H1 (cell line): ENCODE data around the gene TNFRSF11A. TPM values are rescaled to one million over a fixed set of nuclear protein-coding genes. Genes with fewer than 3 reads are reported as not detected.
A peak's percentile ranks its signal among the peaks of the same experiment; 100 is the strongest.

ENCODE experiments used
- CTCF ChIA-PET: fragments of 300-600 bp; sonication (Branson Sonifier 250); formaldehyde crosslinking; loops from one replicate; lab custom pipeline; 2021; ENCODE audit not compliant: partially characterized antibody; lab: Charles Lee
- POLR2A ChIA-PET: fragments of 300-600 bp; sonication (Branson Sonifier 250); formaldehyde crosslinking; loops from one replicate; lab custom pipeline; 2021; ENCODE audit warnings: inconsistent platforms; ENCODE audit not compliant: partially characterized antibody; lab: Charles Lee
- DNase-seq, 2 experiments: peaks; one replicate each; pipeline versions ENCODE4 v3.0.0 to v3.0.0-alpha.2; 2010 to 2022; ENCODE audit warnings: low spot score in 2 of 2, low read depth in 1 of 2, mixed read lengths in 1 of 2
- FAIRE-seq: peaks from 2 replicates; lab custom pipeline; 2011; peaks lifted over from hg19 to GRCh38; lab: Jason Lieb, UNC
- H2AFZ ChIP-seq: 2 replicates; pipeline ENCODE4 v1.8.1; 2012; ENCODE audit warnings: low read length, inconsistent platforms
- H2AK5ac ChIP-seq: 2 replicates; pipeline ENCODE4 v1.6.1; 2013; ENCODE audit warnings: low read depth, low read length
- H2BK120ac ChIP-seq: replicated peaks from 2 replicates; pipeline ENCODE3; 2013; ENCODE audit warnings: low read depth, low read length, inconsistent platforms
- H2BK12ac ChIP-seq: 2 replicates; pipeline ENCODE4 v1.6.1; 2013; ENCODE audit warnings: low read depth, low read length
- H2BK15ac ChIP-seq: 2 replicates; pipeline ENCODE4 v1.6.1; 2013; ENCODE audit warnings: low read length
- H2BK20ac ChIP-seq: 2 replicates; pipeline ENCODE4 v1.6.1; 2013; ENCODE audit warnings: low read length
- H2BK5ac ChIP-seq: 2 replicates; pipeline ENCODE4 v1.6.1; 2013; ENCODE audit warnings: low read depth, low read length
- H3K14ac ChIP-seq: 2 replicates; pipeline ENCODE4 v1.6.1; 2013; ENCODE audit warnings: inconsistent platforms; ENCODE audit not compliant: insufficient read length
- H3K18ac ChIP-seq: 2 replicates; pipeline ENCODE4 v1.6.1; 2013; ENCODE audit warnings: low read length; ENCODE audit errors: extremely low read depth
- H3K23ac ChIP-seq: 2 replicates; pipeline ENCODE4 v1.6.1; 2013; ENCODE audit warnings: inconsistent platforms; ENCODE audit not compliant: insufficient read length
- H3K23me2 ChIP-seq: 2 replicates; pipeline ENCODE4 v1.6.1; 2013; ENCODE audit warnings: low read depth, low read length
- H3K27ac ChIP-seq: 2 replicates; pipeline ENCODE4 v1.6.1; 2011; ENCODE audit warnings: low read depth, low read length, inconsistent platforms
- H3K27me3 ChIP-seq, 4 experiments: replicated peaks in 1 of 4; 1 replicate in 1 of 4; 2 replicates in 3 of 4; pipeline versions ENCODE4 v1.6.1 to v1.8.1; 2011 to 2013; ENCODE audit warnings: low read length in 3 of 4, mild to moderate bottlenecking in 3 of 4, inconsistent platforms in 2 of 4, mixed read lengths in 2 of 4, moderate library complexity in 1 of 4; ENCODE audit not compliant: control insufficient read depth in 3 of 4, insufficient read depth in 3 of 4; ENCODE audit errors: extremely low read depth in 1 of 4
- H3K36me3 ChIP-seq, 4 experiments: 2 replicates each; pipeline versions ENCODE4 v1.6.1 to v1.8.1; 2011 to 2013; ENCODE audit warnings: mild to moderate bottlenecking in 4 of 4, low read length in 3 of 4, moderate library complexity in 2 of 4, control low read depth in 1 of 4, inconsistent platforms in 1 of 4; ENCODE audit not compliant: insufficient read depth in 4 of 4, control insufficient read depth in 2 of 4
- H3K4ac ChIP-seq: replicated peaks from 2 replicates; pipeline ENCODE3; 2013; ENCODE audit warnings: low read length, low read depth, mixed read lengths, inconsistent platforms; ENCODE audit not compliant: insufficient read length
- H3K4me1 ChIP-seq, 4 experiments: replicated peaks in 1 of 4; 1 replicate in 1 of 4; 2 replicates in 3 of 4; pipeline versions ENCODE4 v1.6.1 to v1.8.1; 2011 to 2013; ENCODE audit warnings: low read length in 3 of 4, inconsistent platforms in 2 of 4, mixed read lengths in 1 of 4; ENCODE audit not compliant: insufficient read depth in 4 of 4, control insufficient read depth in 3 of 4
- H3K4me2 ChIP-seq, 2 experiments: 2 replicates each; pipeline versions ENCODE4 v1.6.1 to v1.8.1; 2011 to 2013; ENCODE audit warnings: low read depth in 2 of 2, low read length in 2 of 2, control low read depth in 1 of 2, inconsistent platforms in 1 of 2, mild to moderate bottlenecking in 1 of 2; ENCODE audit not compliant: insufficient read depth in 1 of 2
- H3K4me3 ChIP-seq, 4 experiments: fragments of 200-600, 300-600 bp in 1 of 4; sonication (generic), shearing (Covaris generic), sonication (Bioruptor Twin) in 1 of 4; 2 replicates each; pipeline versions ENCODE4 v1.5.1 to v1.8.1; 2011 to 2016; ENCODE audit warnings: low read length in 4 of 4, low read depth in 3 of 4, control low read depth in 2 of 4, inconsistent platforms in 2 of 4, mild to moderate bottlenecking in 2 of 4, mixed read lengths in 1 of 4, moderate library complexity in 1 of 4; ENCODE audit not compliant: insufficient read depth in 2 of 4; ENCODE audit errors: extremely low read depth in 1 of 4
- H3K56ac ChIP-seq: replicated peaks from 2 replicates; pipeline ENCODE3; 2013; ENCODE audit warnings: low read depth, mild to moderate bottlenecking, mixed read lengths, low read length, inconsistent platforms; ENCODE audit not compliant: insufficient read length
- H3K79me1 ChIP-seq: 2 replicates; pipeline ENCODE4 v1.6.1; 2013; ENCODE audit warnings: low read depth, low read length, control low read depth
- H3K79me2 ChIP-seq, 2 experiments: 2 replicates each; pipeline versions ENCODE4 v1.6.1 to v1.8.1; 2012 to 2013; ENCODE audit warnings: low read length in 2 of 2, mild to moderate bottlenecking in 2 of 2, inconsistent platforms in 1 of 2; ENCODE audit not compliant: insufficient read depth in 2 of 2, control insufficient read depth in 1 of 2
- H3K9ac ChIP-seq, 4 experiments: replicated peaks in 1 of 4; 1 replicate in 1 of 4; 2 replicates in 3 of 4; pipeline versions ENCODE4 v1.6.1 to v1.8.1; 2011 to 2013; ENCODE audit warnings: low read depth in 3 of 4, low read length in 3 of 4, control low read depth in 2 of 4, mild to moderate bottlenecking in 2 of 4, moderate library complexity in 2 of 4, inconsistent platforms in 1 of 4; ENCODE audit errors: extremely low read depth in 1 of 4
- H3K9me3 ChIP-seq, 2 experiments: 2 replicates each; pipeline versions ENCODE4 v1.6.1 to v1.8.1; 2012 to 2013; ENCODE audit warnings: mild to moderate bottlenecking in 2 of 2, moderate library complexity in 2 of 2, control low read depth in 1 of 2, inconsistent platforms in 1 of 2, low read depth in 1 of 2, low read length in 1 of 2, mixed read lengths in 1 of 2; ENCODE audit not compliant: insufficient read depth in 2 of 2
- H4K20me1 ChIP-seq, 2 experiments: replicated peaks in 1 of 2; 2 replicates each; pipeline versions ENCODE3 to v1.8.1; 2011 to 2013; ENCODE audit warnings: inconsistent platforms in 2 of 2, low read length in 2 of 2, mild to moderate bottlenecking in 1 of 2; ENCODE audit not compliant: insufficient read depth in 2 of 2, control insufficient read depth in 1 of 2
- H4K5ac ChIP-seq: 2 replicates; pipeline ENCODE4 v1.6.1; 2013; ENCODE audit warnings: low read length, low read depth, mixed read lengths, inconsistent platforms; ENCODE audit not compliant: insufficient read length
- H4K8ac ChIP-seq: 2 replicates; pipeline ENCODE4 v1.8.0; 2013; ENCODE audit warnings: mild to moderate bottlenecking, moderate library complexity, low read length, inconsistent platforms; ENCODE audit not compliant: insufficient read depth; ENCODE audit errors: extremely low read depth
- H4K91ac ChIP-seq: replicated peaks from 2 replicates; pipeline ENCODE3; 2013; ENCODE audit warnings: low read length, mixed read lengths, inconsistent platforms; ENCODE audit not compliant: insufficient read length
- KDM1A ChIP-seq: fragments of 200-600, 300-600 bp; sonication (generic); IDR thresholded peaks from 2 replicates; pipeline ENCODE4 v1.7.1; 2016; ENCODE audit warnings: mild to moderate bottlenecking, low read length, borderline replicate concordance
- WGBS, 2 experiments: shearing (Covaris generic) in 1 of 2; methylation state at CpG; one replicate each; pipeline versions ENCODE4 v1.1.6 to v1.1.7; 2013 to 2015; ENCODE audit warnings: low lambda C conversion rate in 2 of 2, mixed read lengths in 2 of 2, inconsistent platforms in 1 of 2, low coverage in 1 of 2, missing lambda C conversion rate in 1 of 2; ENCODE audit not compliant: insufficient replicate concordance in 2 of 2, insufficient coverage in 1 of 2, insufficient read length in 1 of 2; ENCODE audit errors: extremely low coverage in 1 of 2, missing lambda C conversion rate in 1 of 2; 5-methylcytosine and 5-hydroxymethylcytosine counted together
- polyA plus RNA-seq, 7 experiments: library from polyadenylated mRNA; depleted of rRNA in 3 of 7; stranded (reverse) in 5 of 7; unstranded in 2 of 7; fragments of >200 nt in 5 of 7; fragments of 200-250 nt in 2 of 7; gene quantifications; 1 replicate in 5 of 7; 2 replicates in 1 of 7; 4 replicates in 1 of 7; pipeline versions ENCODE4 v1.2.1 to v1.2.3, GENCODE V29; 2011 to 2013; ENCODE audit warnings: missing spikeins in 2 of 7, mixed read lengths in 2 of 7
- total RNA-seq: library from RNA; stranded (reverse); fragmentation: NEBNext Ultra II Directional; extraction: Animal tissue kit (Norgen Biotek cat#: 25700); gene quantifications from 2 replicates; pipeline ENCODE4 v1.2.1, GENCODE V29; 2021

TNFRSF11A gene
- total and polyA plus RNA-seq, 2 of the 8 experiments (the other 6 are each of a cell fraction or from before 2014, with no cell fraction given), result 8.7 to 10.6 TPM

GRCh38 chr18:62329691-62330454 lies 4.8 kb downstream of the TNFRSF11A start:
- Histone ChIP-seq H3K4me1 (peaks cover 10 to 20% (median 15%) of the 10 kb centered on the region in 4 experiments), H2BK5ac (no peak overlapping the region), H3K79me2 (peaks cover 0 to 74% of the 10 kb centered on the region in 2 experiments; a peak in 2 of 4 replicates), H3K36me3 (no peaks in the 10 kb centered on the region), H2BK20ac (no peak overlapping the region), H2BK120ac (no peak overlapping the region), H3K9me3 (no peaks in the 10 kb centered on the region), H3K23ac (no peak overlapping the region), H3K27me3 (peaks cover 0 to 20% (median 12%) of the 10 kb centered on the region in 4 experiments), H2BK15ac (peak overlapping the region; percentile 62), H4K5ac (no peak overlapping the region), H3K4ac (no peak overlapping the region), H3K56ac (no peak overlapping the region), H3K4me3 (no peak overlapping the region), H3K18ac (peak overlapping the region; percentile 33; the same call in 1 of the 2 replicates), H3K14ac (no peak overlapping the region), H2AK5ac (no peak overlapping the region; the same call in 1 of the 2 replicates), H3K23me2 (peaks cover 12% of the 10 kb centered on the region), H4K20me1 (peaks cover 0 to 1% of the 10 kb centered on the region in 2 experiments), H2AFZ (no peak overlapping the region), H3K79me1 (peaks cover 6% of the 10 kb centered on the region; the same call in 1 of the 2 replicates), H3K27ac (no peak overlapping the region), H4K8ac (no peak overlapping the region; the same call in 1 of the 2 replicates), H3K9ac (no peak overlapping the region), H4K91ac (no peak overlapping the region), H3K4me2 (no peak overlapping the region; a peak in 1 of 4 replicates), H2BK12ac (peak overlapping the region; percentile 30; the same call in 1 of the 2 replicates)
- 73% methylated on average over 15 of the region's 15 CpGs; no CpG with 5 or more reads in 1 of the 2 experiments for WGBS, 2 experiments
- FAIRE-seq, result no peak
- DNase-seq, result peak in 1 of 2 experiments; percentile 46
- CTCF ChIA-PET, result interaction anchor here (0.9 to 2.8 kb wide), 4 partner anchors 19 to 70 kb away, joined by 3 to 7 read pairs (median 3); no protein-coding TSS in a partner anchor
- POLR2A ChIA-PET, result interaction anchor here (2.8 kb wide), 1 partner anchor 9 kb away, joined by 13 read pairs; no protein-coding TSS in a partner anchor
- TF ChIP-seq KDM1A, result no peak
